ENCODE data around the gene CCDC39.
"Not testable (repeated sequence)": the region's sequence is repeated elsewhere in the genome, so short reads cannot be mapped to it uniquely, and the experiment has no call there.

The CCDC39 gene

GRCh38 chr3:180657094-180657493, 22.2 kb downstream of the CCDC39 start:
- Mint-ChIP-seq H3K4me3 (no peak overlapping the region), H3K9me3 (no peaks in the 10 kb centered on the region), H3K27ac (no peak overlapping the region), H3K36me3 (ENCODE audit: low read depth) (no peaks in the 10 kb centered on the region), H3K27me3 (peaks cover 20% of the 10 kb centered on the region), H3K4me1 (no peaks in the 10 kb centered on the region)
- DNase-seq (no peak), ATAC-seq (no peak)

GRCh38 chr3:180656406-180656805, 22.9 kb downstream of the CCDC39 start:
- peaks cover 20% of the 10 kb centered on the region for H3K27me3 Mint-ChIP-seq
- H3K4me1 Mint-ChIP-seq, result no peaks in the 10 kb centered on the region
- DNase-seq (no peak), ATAC-seq (no peak)
- no peak overlapping the region for H3K27ac Mint-ChIP-seq
- no peak overlapping the region for H3K4me3 Mint-ChIP-seq
- no peaks in the 10 kb centered on the region for H3K36me3 Mint-ChIP-seq (ENCODE audit: low read depth)
- H3K9me3 Mint-ChIP-seq, result no peaks in the 10 kb centered on the region

- H3K27me3 Mint-ChIP-seq, result peaks cover 26% of the 10 kb centered on the region
- no peak overlapping the region for H3K27ac Mint-ChIP-seq
- no peaks in the 10 kb centered on the region for H3K9me3 Mint-ChIP-seq
- no peak for DNase-seq
- no peaks in the 10 kb centered on the region for H3K36me3 Mint-ChIP-seq (ENCODE audit: low read depth)
- no peaks in the 10 kb centered on the region for H3K4me1 Mint-ChIP-seq
- no peak for ATAC-seq
- no peak overlapping the region for H3K4me3 Mint-ChIP-seq
Measured at GRCh38 chr3:180646187-180646790, 33.0 kb downstream of the CCDC39 start.

- DNase-seq (no peak), ATAC-seq (no peak)
- peaks cover 28% of the 10 kb centered on the region for H3K27me3 Mint-ChIP-seq
- no peak overlapping the region for H3K27ac Mint-ChIP-seq
- no peak overlapping the region for H3K4me3 Mint-ChIP-seq
- no peaks in the 10 kb centered on the region for H3K36me3 Mint-ChIP-seq (ENCODE audit: low read depth)
- H3K9me3 Mint-ChIP-seq, result no peaks in the 10 kb centered on the region
- H3K4me1 Mint-ChIP-seq, result no peaks in the 10 kb centered on the region
Measured at GRCh38 chr3:180640987-180641386, 38.3 kb downstream of the CCDC39 start.

GRCh38 chr3:180633722-180634121, 45.6 kb downstream of the CCDC39 start:
- Mint-ChIP-seq H3K27me3 (peaks cover 30% of the 10 kb centered on the region), H3K27ac (no peak overlapping the region), H3K4me3 (no peak overlapping the region), H3K4me1 (peaks cover 5% of the 10 kb centered on the region), H3K36me3 (ENCODE audit: low read depth) (no peaks in the 10 kb centered on the region), H3K9me3 (no peaks in the 10 kb centered on the region)
- ATAC-seq (no peak), DNase-seq (no peak)

- Mint-ChIP-seq H3K4me3 (no peak overlapping the region), H3K27me3 (peaks cover 22% of the 10 kb centered on the region), H3K27ac (no peak overlapping the region), H3K9me3 (no peaks in the 10 kb centered on the region), H3K36me3 (ENCODE audit: low read depth) (peaks cover 11% of the 10 kb centered on the region), H3K4me1 (peaks cover 5% of the 10 kb centered on the region)
- ATAC-seq, result no peak
- DNase-seq, result no peak
Measured at GRCh38 chr3:180631317-180631716, 48.0 kb downstream of the CCDC39 start.

- Mint-ChIP-seq H3K4me3 (no peak overlapping the region), H3K4me1 (peaks cover 5% of the 10 kb centered on the region), H3K36me3 (ENCODE audit: low read depth) (peaks cover 19% of the 10 kb centered on the region), H3K9me3 (no peaks in the 10 kb centered on the region), H3K27ac (peak overlapping the region; percentile 37), H3K27me3 (peaks cover 14% of the 10 kb centered on the region)
- ATAC-seq (peak; percentile 76), DNase-seq (no peak)
Measured at GRCh38 chr3:180630371-180630770, 48.9 kb downstream of the CCDC39 start.

GRCh38 chr3:180626844-180627243, 52.4 kb downstream of the CCDC39 start:
- no peak for ATAC-seq
- H3K36me3 Mint-ChIP-seq (ENCODE audit: low read depth), result peaks cover 43% of the 10 kb centered on the region
- H3K4me1 Mint-ChIP-seq, result peaks cover 21% of the 10 kb centered on the region
- DNase-seq, result no peak
- no peak overlapping the region for H3K27ac Mint-ChIP-seq
- H3K9me3 Mint-ChIP-seq, result peaks cover 15% of the 10 kb centered on the region
- H3K4me3 Mint-ChIP-seq, result no peak overlapping the region
- H3K27me3 Mint-ChIP-seq, result no peaks in the 10 kb centered on the region

GRCh38 chr3:180624714-180625113, 54.6 kb downstream of the CCDC39 start:
- Mint-ChIP-seq H3K9me3 (peaks cover 15% of the 10 kb centered on the region), H3K36me3 (ENCODE audit: low read depth) (peaks cover 49% of the 10 kb centered on the region), H3K27ac (peak overlapping the region; percentile 48), H3K27me3 (no peaks in the 10 kb centered on the region), H3K4me1 (peaks cover 16% of the 10 kb centered on the region), H3K4me3 (no peak overlapping the region)
- no peak for DNase-seq
- ATAC-seq, result no peak

GRCh38 chr3:180619723-180620122, 59.6 kb downstream of the CCDC39 start:
- Mint-ChIP-seq H3K4me1 (peaks cover 12% of the 10 kb centered on the region), H3K27me3 (no peaks in the 10 kb centered on the region), H3K4me3 (no peak overlapping the region), H3K9me3 (peaks cover 10% of the 10 kb centered on the region), H3K36me3 (ENCODE audit: low read depth) (peaks cover 37% of the 10 kb centered on the region), H3K27ac (no peak overlapping the region)
- ATAC-seq (no peak), DNase-seq (no peak)

GRCh38 chr3:180618563-180618962, 60.7 kb downstream of the CCDC39 start:
- not testable (repeated sequence) for H3K27me3 Mint-ChIP-seq, H3K4me1 Mint-ChIP-seq, H3K9me3 Mint-ChIP-seq, H3K27ac Mint-ChIP-seq, ATAC-seq, H3K4me3 Mint-ChIP-seq, DNase-seq
- H3K36me3 Mint-ChIP-seq (ENCODE audit: low read depth), result peaks cover 31% of the 10 kb centered on the region

GRCh38 chr3:180617049-180617448, 62.2 kb downstream of the CCDC39 start:
- Mint-ChIP-seq H3K4me3 (no peak overlapping the region), H3K36me3 (ENCODE audit: low read depth) (peaks cover 39% of the 10 kb centered on the region), H3K27me3 (no peaks in the 10 kb centered on the region), H3K27ac (no peak overlapping the region), H3K4me1 (peaks cover 2% of the 10 kb centered on the region), H3K9me3 (no peaks in the 10 kb centered on the region)
- ATAC-seq (no peak), DNase-seq (no peak)

- Mint-ChIP-seq H3K4me1 (peaks cover 2% of the 10 kb centered on the region), H3K9me3 (no peaks in the 10 kb centered on the region), H3K27ac (no peak overlapping the region), H3K27me3 (no peaks in the 10 kb centered on the region), H3K36me3 (ENCODE audit: low read depth) (peaks cover 42% of the 10 kb centered on the region), H3K4me3 (no peak overlapping the region)
- DNase-seq, result no peak
- no peak for ATAC-seq
Measured at GRCh38 chr3:180615954-180616353, 63.3 kb downstream of the CCDC39 start.

- Mint-ChIP-seq H3K4me3 (no peak overlapping the region), H3K27me3 (no peaks in the 10 kb centered on the region), H3K27ac (no peak overlapping the region), H3K9me3 (no peaks in the 10 kb centered on the region), H3K4me1 (peaks cover 2% of the 10 kb centered on the region), H3K36me3 (ENCODE audit: low read depth) (peaks cover 54% of the 10 kb centered on the region)
- no peak for ATAC-seq
- no peak for DNase-seq
Measured at GRCh38 chr3:180612364-180612763, 66.9 kb downstream of the CCDC39 start.

- Mint-ChIP-seq H3K27ac (no peak overlapping the region), H3K36me3 (ENCODE audit: low read depth) (peaks cover 64% of the 10 kb centered on the region), H3K27me3 (no peaks in the 10 kb centered on the region), H3K4me1 (peaks cover 6% of the 10 kb centered on the region), H3K4me3 (no peak overlapping the region), H3K9me3 (no peaks in the 10 kb centered on the region)
- no peak for ATAC-seq
- no peak for DNase-seq
Measured at GRCh38 chr3:180611006-180611405, 68.3 kb downstream of the CCDC39 start.

Data from activated naive CD8-positive, alpha-beta T cell treated with anti-CD3 and anti-CD28 coated beads, Interleukin-2, amount 50 U/mL, for 24 hours (primary cell).